Common myeloid progenitor, CD34-positive (primary cell): Measurements from ENCODE around the gene NUDT17.

ENCODE experiments used
- CTCF ChIA-PET: fragments of 350-600 bp; sonication (Branson Sonifier 250); formaldehyde crosslinking; loops from one replicate; lab custom pipeline; 2021; ENCODE audit warnings: antibody characterized with exemption; lab: Charles Lee
- POLR2A ChIA-PET: fragments of 350-600 bp; sonication (Branson Sonifier 250); formaldehyde crosslinking; loops from one replicate; lab custom pipeline; 2021; ENCODE audit warnings: antibody characterized with exemption; lab: Charles Lee
- DNase-seq, 3 donors: peaks; one replicate each; pipeline versions ENCODE4 v3.0.0 to v3.0.0-alpha.2; 2013
- H3K27ac ChIP-seq, 2 experiments: 1 replicate in 1 of 2; 2 replicates in 1 of 2; pipeline ENCODE4 v1.7.0; 2013; ENCODE audit warnings: inconsistent platforms in 2 of 2, low read length in 2 of 2, mild to moderate bottlenecking in 2 of 2, low read depth in 1 of 2, moderate library complexity in 1 of 2; ENCODE audit not compliant: severe bottlenecking in 2 of 2, insufficient read depth in 1 of 2, poor library complexity in 1 of 2
- H3K27me3 ChIP-seq, 5 experiments: replicated peaks in 2 of 5; 1 replicate in 3 of 5; 2 replicates in 2 of 5; pipeline versions ENCODE4 v1.6.1 to v1.7.0; 2013; ENCODE audit warnings: low read length in 4 of 5, mild to moderate bottlenecking in 2 of 5, moderate library complexity in 2 of 5, inconsistent platforms in 1 of 5; ENCODE audit not compliant: insufficient read depth in 5 of 5, control insufficient read depth in 4 of 5
- H3K36me3 ChIP-seq, 4 experiments: 1 replicate in 2 of 4; 2 replicates in 2 of 4; pipeline versions ENCODE4 v1.6.1 to v1.7.0; 2013; ENCODE audit warnings: low read length in 3 of 4, control low read depth in 1 of 4, mild to moderate bottlenecking in 1 of 4; ENCODE audit not compliant: control insufficient read depth in 4 of 4, insufficient read depth in 4 of 4
- H3K4me1 ChIP-seq, 4 experiments: 1 replicate in 3 of 4; 2 replicates in 1 of 4; pipeline versions ENCODE4 v1.6.1 to v1.7.1; 2013; ENCODE audit warnings: low read length in 3 of 4, mild to moderate bottlenecking in 3 of 4, control low read depth in 1 of 4, inconsistent platforms in 1 of 4, moderate library complexity in 1 of 4; ENCODE audit not compliant: control insufficient read depth in 4 of 4, insufficient read depth in 4 of 4; ENCODE audit errors: control extremely low read depth in 1 of 4
- H3K4me3 ChIP-seq, 7 experiments: 1 replicate in 4 of 7; 2 replicates in 3 of 7; pipeline versions ENCODE4 v1.5.1 to v1.7.0; 2013; ENCODE audit warnings: mild to moderate bottlenecking in 7 of 7, low read length in 6 of 7, moderate library complexity in 6 of 7, inconsistent platforms in 2 of 7, low read depth in 2 of 7, control low read depth in 1 of 7; ENCODE audit not compliant: insufficient read depth in 4 of 7, control insufficient read depth in 1 of 7; ENCODE audit errors: extremely low read depth in 1 of 7
- H3K9me3 ChIP-seq, 5 experiments: 1 replicate in 4 of 5; 2 replicates in 1 of 5; pipeline versions ENCODE4 v1.6.1 to v1.7.1; 2013; ENCODE audit warnings: low read length in 4 of 5, mild to moderate bottlenecking in 2 of 5, inconsistent platforms in 1 of 5, low read depth in 1 of 5, moderate library complexity in 1 of 5; ENCODE audit not compliant: control insufficient read depth in 4 of 5, insufficient read depth in 2 of 5; ENCODE audit errors: control extremely low read depth in 1 of 5
- WGBS: methylation state at CpG from one replicate; pipeline ENCODE4 v1.1.5; 2013; ENCODE audit not compliant: insufficient coverage; 5-methylcytosine and 5-hydroxymethylcytosine counted together

The NUDT17 gene

DNA sequence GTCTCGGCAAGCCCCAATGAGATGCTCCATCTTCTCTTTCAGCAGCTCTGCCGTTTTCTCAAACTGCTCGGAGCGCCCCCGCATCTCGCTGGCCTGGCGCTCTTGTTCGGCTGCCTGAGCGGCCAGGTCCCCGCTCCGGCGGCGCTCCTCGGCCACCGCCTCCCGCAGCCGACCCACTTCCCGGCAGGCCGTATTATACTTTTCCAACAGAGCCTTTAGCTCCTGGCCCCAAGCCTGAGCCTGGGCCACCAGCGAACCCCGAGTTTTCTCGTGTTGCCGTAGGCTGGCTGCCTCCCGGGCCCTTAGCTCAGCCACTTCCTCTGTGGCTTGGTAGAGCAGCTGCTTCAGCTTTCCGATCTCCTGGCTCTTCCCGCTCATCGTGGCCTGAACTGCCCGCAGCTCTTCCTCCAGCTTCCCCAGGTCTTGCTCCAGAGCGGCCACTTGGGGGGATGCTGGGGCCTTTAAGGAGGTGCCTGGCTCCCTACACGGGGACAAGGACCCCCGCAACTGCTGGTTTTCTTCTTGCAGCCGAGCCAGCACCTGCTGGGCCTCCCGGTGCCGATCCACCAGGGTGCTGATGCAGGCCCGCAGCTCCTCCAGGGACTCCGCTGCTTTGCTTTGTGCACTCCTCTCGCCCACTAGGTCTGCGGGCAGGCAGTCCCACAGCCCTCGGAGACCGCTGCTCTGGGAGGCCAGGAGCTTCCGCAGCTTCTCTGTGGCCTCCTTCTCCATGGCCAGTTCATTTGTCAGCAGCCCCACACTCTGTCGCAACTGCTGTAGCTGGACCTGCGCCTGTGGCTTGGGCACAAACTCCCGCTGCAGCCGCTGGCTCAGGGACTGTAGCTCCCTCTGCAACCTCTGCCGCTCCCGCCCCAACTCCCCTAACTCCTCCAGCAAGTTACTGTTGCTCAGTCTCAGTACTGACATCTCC is 26.8 kb downstream of the NUDT17 start:
- Histone ChIP-seq H3K4me1 (peaks cover 0 to 25% (median 17%) of the 10 kb centered on the region in 4 experiments), H3K27ac (peak overlapping the region in 1 of 2 experiments; percentile 33), H3K4me3 (peak overlapping the region; percentile 19 to 74 (median 58)), H3K27me3 (peaks cover 0 to 2% (median 0%) of the 10 kb centered on the region in 5 experiments), H3K9me3 (no peaks in the 10 kb centered on the region), H3K36me3 (peaks cover 0 to 2% (median 0%) of the 10 kb centered on the region in 4 experiments)
- ChIA-PET POLR2A (interaction anchor here (1.1 to 2.3 kb wide), 2 partner anchors 13 to 27 kb away, joined by 3 to 11 read pairs; partner anchors contain the start of genes NUDT17 and PIAS3), CTCF (interaction anchor here (0.7 to 3.3 kb wide), 16 partner anchors 9 to 85 kb away, joined by 3 to 19 read pairs (median 4); partner anchors contain the start of genes ANKRD35, LIX1L, NUDT17 and PEX11B)
- 26% methylated on average over 43 of the region's 47 CpGs for WGBS
- DNase-seq: peak; percentile 31 to 70 (median 62)

DNA sequence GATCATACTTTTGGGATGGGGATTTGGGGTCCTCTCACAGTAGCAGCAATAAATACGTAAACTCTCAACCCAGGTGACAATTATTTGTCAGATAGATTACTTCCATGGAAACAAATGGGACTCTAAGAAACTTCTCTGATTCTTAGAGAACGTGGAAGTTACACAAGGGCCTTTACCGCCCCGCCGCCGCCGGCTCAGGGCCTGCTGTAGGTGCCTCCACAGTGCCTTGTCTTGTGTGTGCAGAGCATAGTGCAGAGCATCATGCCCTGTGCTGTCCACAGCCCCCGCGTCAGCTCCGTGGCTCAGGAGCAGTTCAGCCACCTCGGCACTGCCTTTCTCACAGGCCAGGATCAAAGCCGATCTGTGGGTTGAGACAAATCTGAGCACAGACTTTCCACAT is 29.2 kb downstream of the NUDT17 start:
- Histone ChIP-seq H3K27me3 (peaks cover 0 to 2% (median 0%) of the 10 kb centered on the region in 5 experiments), H3K4me3 (no peak overlapping the region), H3K9me3 (no peaks in the 10 kb centered on the region), H3K36me3 (no peaks in the 10 kb centered on the region), H3K27ac (no peak overlapping the region), H3K4me1 (peaks cover 0 to 28% (median 19%) of the 10 kb centered on the region in 4 experiments)
- WGBS: 98% methylated on average over 12 of the region's 12 CpGs
- ChIA-PET POLR2A (no interaction called here), CTCF (interaction anchor here (1.1 to 1.9 kb wide), 3 partner anchors 17 to 36 kb away, joined by 3 to 13 read pairs (median 4); partner anchors contain the start of gene ITGA10)
- no peak for DNase-seq

DNA sequence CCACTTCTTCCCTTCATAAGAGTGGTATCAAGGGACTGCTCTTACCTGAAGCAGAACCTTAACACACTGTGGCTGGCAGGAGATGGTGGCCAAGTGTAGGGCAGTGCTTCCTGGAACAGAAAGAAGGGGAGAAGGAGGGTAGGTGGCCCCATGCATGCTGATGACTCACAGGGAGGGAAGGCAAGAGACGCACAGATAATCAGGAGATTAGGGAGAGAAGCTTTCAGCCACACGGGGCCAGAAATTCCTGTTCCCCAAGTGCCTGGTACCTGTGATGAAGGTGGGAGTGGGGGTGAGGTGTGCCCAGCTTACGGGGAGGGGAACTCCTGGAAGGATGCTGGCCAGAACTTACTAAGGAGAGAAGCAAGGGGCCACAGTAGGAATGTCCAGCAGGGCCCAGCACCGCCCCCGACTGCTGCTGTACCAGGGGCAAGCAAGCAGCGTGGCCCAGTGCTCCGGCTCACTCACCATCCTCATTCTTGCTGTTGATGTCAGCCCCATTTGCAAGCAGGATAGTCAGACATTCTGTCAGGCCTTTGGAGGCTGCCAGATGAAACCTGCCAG is 32.6 kb downstream of the NUDT17 start:
- H3K27me3 ChIP-seq: no peaks in the 10 kb centered on the region
- ChIA-PET CTCF (interaction anchor here (1.1 to 6.6 kb wide), 4 partner anchors 14 to 30 kb away, joined by 3 to 47 read pairs (median 23); partner anchors contain the start of genes NUDT17 and PIAS3), POLR2A (no interaction called here)
- H3K27ac ChIP-seq: no peak overlapping the region
- peaks cover 4 to 17% (median 7%) of the 10 kb centered on the region in 4 experiments for H3K4me1 ChIP-seq
- WGBS: 100% methylated on average over 6 of the region's 7 CpGs
- no peaks in the 10 kb centered on the region for H3K36me3 ChIP-seq
- H3K9me3 ChIP-seq: no peaks in the 10 kb centered on the region
- DNase-seq: no peak
- no peak overlapping the region for H3K4me3 ChIP-seq

DNA sequence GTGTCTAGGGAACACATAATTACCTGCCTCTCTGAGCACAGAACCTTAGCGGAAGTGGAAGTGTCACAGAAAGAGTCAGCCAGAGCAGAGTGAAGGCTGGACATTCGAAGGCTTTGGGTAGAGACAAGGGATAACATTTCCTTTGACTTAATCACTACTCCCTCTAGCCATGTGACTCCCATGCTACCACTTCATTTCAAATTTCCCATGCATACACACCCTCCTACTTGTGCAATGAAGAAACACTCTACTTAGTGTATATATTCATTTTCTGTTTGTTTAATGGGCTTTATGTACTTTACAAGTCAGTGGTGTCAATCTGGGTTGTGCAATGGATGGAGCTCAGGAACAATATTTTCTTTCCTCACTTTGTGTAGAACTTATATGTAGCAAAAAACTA is 33.3 kb downstream of the NUDT17 start:
- no peaks in the 10 kb centered on the region for H3K27me3 ChIP-seq
- peaks cover 4 to 14% (median 7%) of the 10 kb centered on the region in 4 experiments for H3K4me1 ChIP-seq
- no peaks in the 10 kb centered on the region for H3K9me3 ChIP-seq
- ChIA-PET CTCF (interaction anchor here (1.1 to 6.6 kb wide), 4 partner anchors 13 to 31 kb away, joined by 3 to 47 read pairs (median 23); partner anchors contain the start of genes NUDT17 and PIAS3), POLR2A (no interaction called here)
- 100% methylated on average over 1 of the region's 2 CpGs for WGBS
- no peak overlapping the region for H3K27ac ChIP-seq
- no peaks in the 10 kb centered on the region for H3K36me3 ChIP-seq
- H3K4me3 ChIP-seq: no peak overlapping the region
- no peak for DNase-seq

DNA sequence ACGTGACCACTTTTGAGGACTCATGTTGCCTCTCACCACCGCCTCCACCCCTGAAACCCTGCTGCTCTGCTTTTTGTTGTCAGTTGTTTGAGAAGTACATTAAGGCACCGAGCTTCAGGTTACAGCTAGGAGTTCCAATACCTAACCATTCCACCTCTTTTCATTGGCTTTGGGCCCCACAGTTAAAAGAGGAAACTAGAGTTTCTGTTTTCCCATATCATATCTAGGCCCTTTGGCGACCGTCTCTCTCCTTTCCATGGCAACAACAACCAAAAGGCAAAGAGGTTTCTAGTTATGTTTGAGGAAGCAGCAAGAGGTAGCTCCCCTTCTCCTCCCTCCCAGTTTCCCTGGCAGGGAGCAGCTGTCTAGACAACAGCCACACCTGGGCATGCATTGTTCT is 34.3 kb downstream of the NUDT17 start:
- H3K4me3 ChIP-seq: peak overlapping the region in 1 of 7 experiments; percentile 6
- H3K27ac ChIP-seq: no peak overlapping the region
- no peaks in the 10 kb centered on the region for H3K36me3 ChIP-seq
- POLR2A ChIA-PET: interaction anchor here (0.5 to 0.9 kb wide), 2 partner anchors 21 to 131 kb away, joined by 3 to 4 read pairs; partner anchors contain the start of gene PIAS3
- WGBS: 89% methylated on average over 3 of the region's 5 CpGs
- DNase-seq: peak; percentile 25 to 63 (median 61)
- H3K9me3 ChIP-seq: no peaks in the 10 kb centered on the region
- CTCF ChIA-PET: interaction anchor here (1.1 to 6.6 kb wide), 5 partner anchors 12 to 32 kb away, joined by 4 to 47 read pairs (median 13); partner anchors contain the start of genes NUDT17 and PIAS3
- H3K4me1 ChIP-seq: peaks cover 4 to 14% (median 7%) of the 10 kb centered on the region in 4 experiments
- peaks cover 0 to 5% (median 0%) of the 10 kb centered on the region in 5 experiments for H3K27me3 ChIP-seq

DNA sequence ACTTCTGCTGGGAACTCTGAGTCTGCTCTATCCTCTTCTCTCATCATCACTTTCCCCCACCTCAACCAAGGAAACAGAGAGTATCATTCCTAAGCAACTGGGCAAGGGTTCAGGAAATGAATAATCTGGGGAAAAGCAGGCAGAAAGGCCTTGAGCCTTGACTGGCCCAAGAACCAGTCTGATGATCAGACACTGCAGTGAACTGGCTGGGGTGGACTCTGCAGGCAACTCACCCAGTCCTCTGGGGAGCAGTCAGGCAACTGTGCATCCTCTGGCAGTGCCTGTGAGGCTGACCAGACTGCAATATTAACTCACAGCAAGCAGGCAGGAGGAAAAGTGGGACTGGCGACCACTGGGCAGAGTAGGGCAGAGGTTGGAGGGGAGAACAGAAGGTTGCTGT is 39.2 kb downstream of the NUDT17 start:
- no peak overlapping the region for H3K27ac ChIP-seq
- peaks cover 4 to 21% (median 15%) of the 10 kb centered on the region in 4 experiments for H3K4me1 ChIP-seq
- no peaks in the 10 kb centered on the region for H3K36me3 ChIP-seq
- no peak for DNase-seq
- POLR2A ChIA-PET: no interaction called here
- CTCF ChIA-PET: interaction anchor here (1.1 to 6.6 kb wide), 7 partner anchors 12 to 39 kb away, joined by 4 to 47 read pairs (median 8); partner anchors contain the start of genes ITGA10, NUDT17 and PIAS3
- H3K4me3 ChIP-seq: no peak overlapping the region
- 100% methylated on average over 1 of the region's 1 CpG for WGBS
- no peaks in the 10 kb centered on the region for H3K9me3 ChIP-seq
- H3K27me3 ChIP-seq: peaks cover 0 to 12% (median 2%) of the 10 kb centered on the region in 5 experiments
